Skeletal muscle satellite cell (primary cell): Measurements from ENCODE around the gene SCT.

Source experiments
- H3K27me3 ChIP-seq: 2 replicates; pipeline ENCODE4 v1.7.0; 2013; ENCODE audit warnings: low read length; ENCODE audit not compliant: control insufficient read depth, insufficient read depth
- H3K36me3 ChIP-seq: 2 replicates; pipeline ENCODE4 v1.7.0; 2013; ENCODE audit warnings: mild to moderate bottlenecking, control low read depth, low read length; ENCODE audit not compliant: insufficient read depth
- H3K4me1 ChIP-seq: 2 replicates; pipeline ENCODE4 v1.7.0; 2013; ENCODE audit warnings: low read length; ENCODE audit not compliant: control insufficient read depth, insufficient read depth
- H3K4me2 ChIP-seq: 2 replicates; pipeline ENCODE4 v1.7.0; 2013; ENCODE audit warnings: mild to moderate bottlenecking, low read length
- H3K4me3 ChIP-seq: 2 replicates; pipeline ENCODE4 v1.7.0; 2013; ENCODE audit warnings: low read length
- H3K9ac ChIP-seq: 2 replicates; pipeline ENCODE4 v1.7.0; 2013; ENCODE audit warnings: mild to moderate bottlenecking, low read depth, low read length, moderate library complexity
- H3K9me3 ChIP-seq: replicated peaks from 2 replicates; pipeline ENCODE4 v1.7.0; 2013; ENCODE audit warnings: mild to moderate bottlenecking, control low read depth, low read length

The SCT gene

GRCh38 chr11:601573-602245 is 25.3 kb downstream of the SCT start:
- Histone ChIP-seq H3K4me2 (no peak overlapping the region), H3K27me3 (no peaks in the 10 kb centered on the region), H3K4me3 (no peak overlapping the region), H3K9me3 (no peaks in the 10 kb centered on the region), H3K36me3 (peaks cover 82% of the 10 kb centered on the region), H3K4me1 (peaks cover 10% of the 10 kb centered on the region), H3K9ac (no peak overlapping the region)

GRCh38 chr11:598005-598680 is 28.8 kb downstream of the SCT start:
- Histone ChIP-seq H3K9ac (no peak overlapping the region), H3K36me3 (peaks cover 77% of the 10 kb centered on the region), H3K4me2 (no peak overlapping the region)

DNA sequence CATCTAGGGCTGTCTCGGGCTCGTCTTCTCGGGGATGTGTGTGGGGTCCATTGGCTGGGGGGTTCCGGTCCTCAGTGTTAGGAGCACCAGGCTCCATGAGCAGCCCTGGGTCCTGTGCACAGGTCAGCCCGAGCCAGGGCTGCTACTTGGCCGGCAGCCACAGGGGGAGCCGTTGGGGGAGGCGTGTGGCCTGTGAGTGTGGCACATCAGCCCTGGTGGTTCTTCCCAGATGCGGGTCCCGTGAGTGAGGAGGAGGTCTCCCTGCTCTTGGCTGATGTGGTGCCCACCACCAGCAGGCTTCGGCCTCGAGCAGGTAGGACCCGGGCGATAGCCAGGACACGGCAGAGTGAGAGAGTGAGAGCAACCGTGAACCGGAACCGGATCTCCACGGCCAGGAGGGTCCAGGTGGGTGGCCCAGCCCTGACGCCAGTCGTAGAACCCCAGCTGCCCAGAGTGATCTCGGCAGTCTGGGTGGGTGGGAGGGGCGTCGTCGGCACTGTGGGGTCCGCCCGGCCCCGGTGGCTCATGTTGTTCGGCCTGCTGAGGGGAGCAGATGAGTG is 29.7 kb downstream of the SCT start:
- Histone ChIP-seq H3K36me3 (peaks cover 82% of the 10 kb centered on the region), H3K4me2 (no peak overlapping the region), H3K27me3 (no peaks in the 10 kb centered on the region), H3K4me1 (peaks cover 3% of the 10 kb centered on the region), H3K9ac (no peak overlapping the region), H3K9me3 (no peaks in the 10 kb centered on the region), H3K4me3 (no peak overlapping the region)

More at GRCh38 chr11:598005-598680, 28.8 kb downstream of the SCT start:
- H3K9me3 ChIP-seq, result no peaks in the 10 kb centered on the region
- H3K4me1 ChIP-seq, result peaks cover 3% of the 10 kb centered on the region
- H3K27me3 ChIP-seq, result no peaks in the 10 kb centered on the region
- H3K4me3 ChIP-seq, result no peak overlapping the region

GRCh38 chr11:596374-596773 is 30.6 kb downstream of the SCT start:
- no peaks in the 10 kb centered on the region for H3K9me3 ChIP-seq
- H3K9ac ChIP-seq, result no peak overlapping the region
- no peak overlapping the region for H3K4me3 ChIP-seq
- no peaks in the 10 kb centered on the region for H3K27me3 ChIP-seq
- H3K36me3 ChIP-seq, result peaks cover 79% of the 10 kb centered on the region
- H3K4me1 ChIP-seq, result peaks cover 3% of the 10 kb centered on the region
- no peak overlapping the region for H3K4me2 ChIP-seq

- Histone ChIP-seq H3K36me3 (peaks cover 80% of the 10 kb centered on the region), H3K4me2 (no peak overlapping the region), H3K4me3 (no peak overlapping the region), H3K9me3 (no peaks in the 10 kb centered on the region), H3K9ac (no peak overlapping the region), H3K4me1 (peaks cover 3% of the 10 kb centered on the region), H3K27me3 (no peaks in the 10 kb centered on the region)
Observed at GRCh38 chr11:595400-595799, 31.6 kb downstream of the SCT start.

DNA sequence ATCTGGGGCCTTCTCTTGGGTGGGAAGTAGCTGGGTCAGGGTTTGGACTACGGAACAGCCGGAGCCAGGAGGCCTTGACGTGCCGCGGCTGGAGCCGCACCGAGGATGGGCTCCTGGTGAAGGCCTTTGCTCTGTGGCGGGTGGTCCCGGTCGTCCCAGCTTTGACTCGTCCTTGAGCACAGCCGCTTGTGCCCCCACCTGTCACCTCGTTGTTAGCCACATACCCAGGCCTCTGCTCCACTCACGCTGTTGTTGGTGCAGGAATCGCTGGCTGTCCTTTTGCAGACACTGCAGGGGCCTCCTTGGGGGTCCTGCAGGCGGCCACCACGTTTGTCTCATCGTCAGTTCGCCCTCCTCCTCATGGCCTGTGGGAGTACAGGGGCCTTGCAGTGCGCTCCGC is 33.6 kb downstream of the SCT start:
- H3K4me1 ChIP-seq, result peaks cover 3% of the 10 kb centered on the region
- H3K4me2 ChIP-seq, result no peak overlapping the region
- peaks cover 86% of the 10 kb centered on the region for H3K36me3 ChIP-seq
- no peaks in the 10 kb centered on the region for H3K27me3 ChIP-seq
- H3K4me3 ChIP-seq, result no peak overlapping the region
- H3K9me3 ChIP-seq, result no peaks in the 10 kb centered on the region
- H3K9ac ChIP-seq, result no peak overlapping the region

- H3K27me3 ChIP-seq, result no peaks in the 10 kb centered on the region
- peaks cover 82% of the 10 kb centered on the region for H3K36me3 ChIP-seq
- no peak overlapping the region for H3K9ac ChIP-seq
- H3K4me1 ChIP-seq, result peaks cover 7% of the 10 kb centered on the region
- no peak overlapping the region for H3K4me2 ChIP-seq
- no peaks in the 10 kb centered on the region for H3K9me3 ChIP-seq
- H3K4me3 ChIP-seq, result no peak overlapping the region
Observed at GRCh38 chr11:592918-593317, 34.1 kb downstream of the SCT start.

GRCh38 chr11:592501-592900 is 34.5 kb downstream of the SCT start:
- H3K36me3 ChIP-seq, result peaks cover 80% of the 10 kb centered on the region

DNA sequence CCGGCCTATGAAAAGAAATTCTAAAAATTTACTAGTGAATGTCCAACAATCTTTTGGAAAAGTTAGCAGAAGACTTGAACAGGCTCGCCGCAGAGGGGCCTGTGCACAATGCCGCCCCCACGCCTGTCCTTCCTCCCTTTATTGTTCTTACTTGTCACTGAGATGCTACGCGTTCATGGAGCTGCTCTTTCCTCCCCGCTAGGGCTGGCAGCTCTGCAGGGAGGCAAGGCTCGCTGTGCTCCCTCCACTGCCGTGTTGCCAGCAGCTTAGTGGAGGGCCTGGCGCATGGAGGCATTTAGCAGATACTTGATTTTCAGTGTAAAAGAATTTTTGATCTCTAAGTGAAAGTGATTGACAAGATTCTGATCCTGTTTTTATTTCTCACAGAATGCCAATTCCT is 36.0 kb downstream of the SCT start:
- no peaks in the 10 kb centered on the region for H3K9me3 ChIP-seq
- H3K4me2 ChIP-seq, result no peak overlapping the region
- H3K4me1 ChIP-seq, result peaks cover 16% of the 10 kb centered on the region
- H3K27me3 ChIP-seq, result no peaks in the 10 kb centered on the region
- no peak overlapping the region for H3K4me3 ChIP-seq
- H3K9ac ChIP-seq, result no peak overlapping the region
- H3K36me3 ChIP-seq, result peaks cover 79% of the 10 kb centered on the region

More at GRCh38 chr11:592501-592900, 34.5 kb downstream of the SCT start:
- peaks cover 11% of the 10 kb centered on the region for H3K4me1 ChIP-seq
- H3K9ac ChIP-seq, result no peak overlapping the region
- no peak overlapping the region for H3K4me3 ChIP-seq
- H3K4me2 ChIP-seq, result no peak overlapping the region
- H3K9me3 ChIP-seq, result no peaks in the 10 kb centered on the region
- H3K27me3 ChIP-seq, result no peaks in the 10 kb centered on the region

DNA sequence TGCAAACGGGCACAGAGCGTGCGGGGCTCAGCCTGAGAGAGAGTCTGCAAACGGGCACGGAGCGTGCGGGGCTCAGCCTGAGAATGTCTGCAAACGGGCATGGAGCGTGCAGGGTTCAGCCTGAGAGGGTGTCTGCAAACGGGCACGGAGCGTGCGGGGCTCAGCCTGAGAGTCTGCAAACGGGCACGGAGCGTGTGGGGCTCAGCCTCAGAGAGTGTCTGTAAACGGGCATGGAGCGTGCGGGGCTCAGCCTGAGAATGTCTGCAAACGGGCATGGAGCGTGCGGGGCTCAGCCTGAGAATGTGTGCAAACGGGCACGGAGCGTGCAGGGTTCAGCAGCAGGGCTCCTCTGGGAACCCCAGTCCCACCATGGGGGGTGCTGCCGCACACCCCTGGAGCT is 37.2 kb downstream of the SCT start:
- Histone ChIP-seq H3K36me3 (peaks cover 72% of the 10 kb centered on the region), H3K27me3 (no peaks in the 10 kb centered on the region), H3K4me2 (no peak overlapping the region), H3K4me1 (peaks cover 16% of the 10 kb centered on the region), H3K9me3 (no peaks in the 10 kb centered on the region), H3K9ac (no peak overlapping the region), H3K4me3 (no peak overlapping the region)

DNA sequence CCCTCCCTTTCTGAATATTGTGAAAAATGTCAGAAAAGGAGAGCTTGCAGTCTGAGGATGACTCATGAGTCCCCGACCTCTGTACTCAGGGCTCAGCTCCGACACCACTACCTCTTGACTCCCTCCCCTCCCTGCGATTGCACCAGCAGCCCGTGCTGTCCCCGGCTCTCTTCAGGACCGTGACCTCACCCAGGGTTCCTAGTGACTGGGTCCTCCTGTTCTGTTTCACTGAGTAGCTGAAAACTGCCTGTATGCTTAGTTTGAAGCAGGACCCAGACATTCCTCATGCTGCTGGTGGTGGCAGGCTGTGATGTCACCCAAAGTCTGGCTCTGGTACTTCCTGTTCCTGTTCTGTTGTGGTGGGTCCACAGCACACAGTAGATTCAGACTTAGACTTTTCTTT is 39.0 kb downstream of the SCT start:
- no peak overlapping the region for H3K4me3 ChIP-seq
- no peaks in the 10 kb centered on the region for H3K27me3 ChIP-seq
- no peak overlapping the region for H3K9ac ChIP-seq
- H3K36me3 ChIP-seq, result peaks cover 65% of the 10 kb centered on the region
- no peaks in the 10 kb centered on the region for H3K9me3 ChIP-seq
- peaks cover 13% of the 10 kb centered on the region for H3K4me1 ChIP-seq
- H3K4me2 ChIP-seq, result peak overlapping the region; percentile 51
